ENCODE measurements around the gene GALR1.
"Not testable (repeated sequence)": the region's sequence is repeated elsewhere in the genome, so short reads cannot be mapped to it uniquely, and the experiment has no call there.

DNA sequence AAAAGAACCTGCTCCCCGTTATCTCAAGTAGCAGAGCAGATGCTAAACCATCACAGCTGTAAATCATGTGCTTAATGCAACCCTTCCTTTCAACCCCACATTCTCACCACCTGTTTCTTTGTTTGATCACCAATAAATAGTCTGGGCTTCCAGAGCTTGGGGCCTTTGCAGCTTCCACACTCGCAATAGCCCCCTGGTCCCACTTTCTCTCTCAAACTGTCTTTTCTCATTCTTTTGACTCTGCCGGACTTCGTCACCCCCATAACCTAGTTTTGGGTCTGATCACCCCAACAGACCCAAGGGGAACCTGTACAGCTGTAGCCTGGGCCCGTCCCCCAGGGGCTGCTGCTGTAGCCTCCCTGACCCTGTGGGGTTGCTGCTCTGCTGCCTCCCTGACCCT is 10.4 kb upstream of the GALR1 start:
- not testable (repeated sequence) for TF ChIP-seq POLR2AphosphoS5, POLR2A, SPI1, POU2F2 (IDR thresholded peaks at IDR 0.05; ENCODE audit: low read depth, low read length)

All from GM12891 (cell line).